Astrocyte (in vitro differentiated cells and primary cell): ENCODE results near the gene LRBA. TPM values are rescaled to one million over a fixed set of nuclear protein-coding genes. Genes with fewer than 3 reads are reported as not detected.

Source experiments
- DNase-seq: peaks from one replicate; pipeline ENCODE4 v3.0.0-alpha.2; 2010; ENCODE audit warnings: low read depth
- FAIRE-seq: peaks from 2 replicates; lab custom pipeline; 2011; peaks lifted over from hg19 to GRCh38; lab: Jason Lieb, UNC
- H2AFZ ChIP-seq: 2 replicates; pipeline ENCODE4 v1.6.0; 2012; ENCODE audit warnings: low read depth, low read length, inconsistent platforms
- H3K27ac ChIP-seq: 2 replicates; pipeline ENCODE4 v1.5.1; 2011; ENCODE audit warnings: low read depth, low read length, inconsistent platforms
- H3K27me3 ChIP-seq: 2 replicates; pipeline ENCODE4 v1.6.0; 2011; ENCODE audit warnings: low read length, inconsistent platforms; ENCODE audit not compliant: insufficient read depth
- H3K36me3 ChIP-seq: 2 replicates; pipeline ENCODE4 v1.5.1; 2011; ENCODE audit warnings: low read length, inconsistent platforms; ENCODE audit not compliant: insufficient read depth
- H3K4me1 ChIP-seq: 2 replicates; pipeline ENCODE4 v1.5.1; 2011; ENCODE audit warnings: low read length, inconsistent platforms; ENCODE audit not compliant: insufficient read depth
- H3K4me2 ChIP-seq: 2 replicates; pipeline ENCODE4 v1.6.0; 2012; ENCODE audit warnings: low read length, inconsistent platforms
- H3K4me3 ChIP-seq: 2 replicates; pipeline ENCODE4 v1.5.1; 2011; ENCODE audit warnings: low read depth, mild to moderate bottlenecking, low read length, inconsistent platforms; ENCODE audit not compliant: insufficient read depth
- H3K79me2 ChIP-seq: 2 replicates; pipeline ENCODE4 v1.6.0; 2012; ENCODE audit warnings: mild to moderate bottlenecking, low read length, inconsistent platforms; ENCODE audit not compliant: insufficient read depth
- H3K9ac ChIP-seq: 2 replicates; pipeline ENCODE4 v1.6.0; 2012; ENCODE audit warnings: mild to moderate bottlenecking, low read length, inconsistent platforms
- H3K9me3 ChIP-seq: 2 replicates; pipeline ENCODE4 v1.5.1; 2012; ENCODE audit warnings: low read depth, mild to moderate bottlenecking, low read length, inconsistent platforms; ENCODE audit not compliant: insufficient read depth
- H4K20me1 ChIP-seq: 2 replicates; pipeline ENCODE4 v1.6.0; 2012; ENCODE audit warnings: low read length, inconsistent platforms; ENCODE audit not compliant: insufficient read depth
- H3K27ac Mint-ChIP-seq: one replicate; pipeline ENCODE4 v1.8.0; 2021; ENCODE audit warnings: mild to moderate bottlenecking, mixed read lengths; ENCODE audit not compliant: unreplicated experiment
- H3K27me3 Mint-ChIP-seq: one replicate; pipeline ENCODE4 v1.8.0; 2021; ENCODE audit warnings: low read depth, mixed read lengths; ENCODE audit not compliant: unreplicated experiment
- H3K36me3 Mint-ChIP-seq: one replicate; pipeline ENCODE4 v1.8.0; 2021; ENCODE audit warnings: low read depth, mixed read lengths; ENCODE audit not compliant: unreplicated experiment
- H3K4me1 Mint-ChIP-seq: one replicate; pipeline ENCODE4 v1.8.0; 2021; ENCODE audit warnings: low read depth, mixed read lengths; ENCODE audit not compliant: unreplicated experiment
- H3K4me3 Mint-ChIP-seq: one replicate; pipeline ENCODE4 v1.8.0; 2021; ENCODE audit warnings: mild to moderate bottlenecking, moderate library complexity, mixed read lengths; ENCODE audit not compliant: unreplicated experiment
- H3K9me3 Mint-ChIP-seq: one replicate; pipeline ENCODE4 v1.8.0; 2021; ENCODE audit warnings: mild to moderate bottlenecking, mixed read lengths; ENCODE audit not compliant: unreplicated experiment
- EZH2 ChIP-seq: IDR thresholded peaks from 2 replicates; pipeline ENCODE4 v1.6.1; 2012; ENCODE audit warnings: mild to moderate bottlenecking, low read length, inconsistent platforms; ENCODE audit not compliant: insufficient read depth
- total RNA-seq: library from RNA; stranded (reverse); gene quantifications from 2 replicates; pipeline ENCODE4 v1.2.1, GENCODE V29; 2021
- TF ChIP-seq, protein P1 (sequence below): IDR thresholded peaks from 2 replicates; pipeline ENCODE4 v1.5.1; 2011; ENCODE audit warnings: low read depth, mild to moderate bottlenecking, inconsistent platforms, low read length, moderate library complexity; ENCODE audit not compliant: insufficient read depth

The LRBA gene
- total RNA-seq, 1 donor from 2014 or later = 25.3 TPM

DNA sequence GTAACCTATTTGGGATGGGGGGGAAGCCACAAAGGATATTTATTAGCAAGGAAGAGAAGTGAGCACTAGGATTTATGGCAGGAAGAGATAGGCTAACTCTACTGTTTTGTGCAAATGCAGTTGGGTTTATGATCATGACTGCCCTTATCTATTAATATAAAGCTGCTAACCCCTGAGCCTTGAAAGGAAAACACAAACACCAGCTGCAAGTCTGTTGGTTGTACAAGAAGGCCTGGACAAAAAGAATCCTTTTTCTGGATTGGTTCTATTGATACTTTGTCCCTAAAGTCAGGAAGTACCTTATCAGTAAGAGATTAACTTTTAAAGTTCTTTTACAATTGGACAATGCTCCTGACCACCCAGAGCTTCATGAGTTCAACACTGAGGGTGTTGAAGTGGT, 188.8 kb downstream of the LRBA start:
- H3K4me3 ChIP-seq = no peak overlapping the region
- H3K4me1 ChIP-seq = no peaks in the 10 kb centered on the region
- no peaks in the 10 kb centered on the region for H3K27me3 ChIP-seq
- no peaks in the 10 kb centered on the region for H4K20me1 ChIP-seq
- H3K9me3 ChIP-seq = no peaks in the 10 kb centered on the region
- DNase-seq = no peak
- H3K4me2 ChIP-seq = no peak overlapping the region
- no peaks in the 10 kb centered on the region for H3K79me2 ChIP-seq
- peaks cover 5% of the 10 kb centered on the region for H3K36me3 Mint-ChIP-seq
- TF ChIP-seq, protein P1, sequence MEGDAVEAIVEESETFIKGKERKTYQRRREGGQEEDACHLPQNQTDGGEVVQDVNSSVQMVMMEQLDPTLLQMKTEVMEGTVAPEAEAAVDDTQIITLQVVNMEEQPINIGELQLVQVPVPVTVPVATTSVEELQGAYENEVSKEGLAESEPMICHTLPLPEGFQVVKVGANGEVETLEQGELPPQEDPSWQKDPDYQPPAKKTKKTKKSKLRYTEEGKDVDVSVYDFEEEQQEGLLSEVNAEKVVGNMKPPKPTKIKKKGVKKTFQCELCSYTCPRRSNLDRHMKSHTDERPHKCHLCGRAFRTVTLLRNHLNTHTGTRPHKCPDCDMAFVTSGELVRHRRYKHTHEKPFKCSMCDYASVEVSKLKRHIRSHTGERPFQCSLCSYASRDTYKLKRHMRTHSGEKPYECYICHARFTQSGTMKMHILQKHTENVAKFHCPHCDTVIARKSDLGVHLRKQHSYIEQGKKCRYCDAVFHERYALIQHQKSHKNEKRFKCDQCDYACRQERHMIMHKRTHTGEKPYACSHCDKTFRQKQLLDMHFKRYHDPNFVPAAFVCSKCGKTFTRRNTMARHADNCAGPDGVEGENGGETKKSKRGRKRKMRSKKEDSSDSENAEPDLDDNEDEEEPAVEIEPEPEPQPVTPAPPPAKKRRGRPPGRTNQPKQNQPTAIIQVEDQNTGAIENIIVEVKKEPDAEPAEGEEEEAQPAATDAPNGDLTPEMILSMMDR = no peak
- no peak for TF ChIP-seq EZH2
- H3K4me1 Mint-ChIP-seq = peaks cover 9% of the 10 kb centered on the region
- H3K27ac ChIP-seq = no peak overlapping the region
- no peak overlapping the region for H3K9ac ChIP-seq
- peaks cover 4% of the 10 kb centered on the region for H3K36me3 ChIP-seq
- H3K27ac Mint-ChIP-seq = no peak overlapping the region
- H2AFZ ChIP-seq = no peak overlapping the region
- H3K27me3 Mint-ChIP-seq = no peaks in the 10 kb centered on the region
- FAIRE-seq = no peak
- H3K9me3 Mint-ChIP-seq = peaks cover 2% of the 10 kb centered on the region
- no peak overlapping the region for H3K4me3 Mint-ChIP-seq

DNA sequence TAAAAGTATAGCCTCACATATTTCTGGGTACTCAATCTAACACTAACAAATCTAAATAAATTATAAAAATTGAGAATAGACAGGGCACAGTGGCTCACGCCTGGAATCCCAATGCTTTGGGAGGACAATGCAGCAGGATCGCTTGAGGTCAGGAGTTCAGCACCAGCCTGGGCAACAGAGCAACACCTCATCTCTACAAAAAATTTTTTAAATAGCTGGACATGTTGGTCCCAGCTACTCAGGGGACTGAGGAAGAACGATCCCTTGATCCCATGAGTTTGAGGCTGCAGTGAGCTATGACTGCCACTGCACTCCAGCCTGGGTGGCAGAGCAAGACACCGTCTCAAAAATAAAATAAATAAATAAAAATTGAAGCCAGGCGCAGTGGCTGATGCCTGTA, 192.7 kb downstream of the LRBA start:
- no peak overlapping the region for H3K4me3 Mint-ChIP-seq
- H3K4me1 Mint-ChIP-seq = peaks cover 9% of the 10 kb centered on the region
- Histone ChIP-seq H3K4me3 (no peak overlapping the region), H3K4me2 (no peak overlapping the region), H2AFZ (no peak overlapping the region), H3K79me2 (no peaks in the 10 kb centered on the region), H3K9me3 (no peaks in the 10 kb centered on the region), H3K27me3 (no peaks in the 10 kb centered on the region), H3K4me1 (no peaks in the 10 kb centered on the region), H3K9ac (no peak overlapping the region), H4K20me1 (no peaks in the 10 kb centered on the region), H3K27ac (no peak overlapping the region), H3K36me3 (no peaks in the 10 kb centered on the region)
- TF ChIP-seq EZH2 = no peak
- TF ChIP-seq, protein P1 = no peak
- no peaks in the 10 kb centered on the region for H3K27me3 Mint-ChIP-seq
- FAIRE-seq (no peak), DNase-seq (no peak)
- no peaks in the 10 kb centered on the region for H3K36me3 Mint-ChIP-seq
- no peak overlapping the region for H3K27ac Mint-ChIP-seq
- no peaks in the 10 kb centered on the region for H3K9me3 Mint-ChIP-seq

DNA sequence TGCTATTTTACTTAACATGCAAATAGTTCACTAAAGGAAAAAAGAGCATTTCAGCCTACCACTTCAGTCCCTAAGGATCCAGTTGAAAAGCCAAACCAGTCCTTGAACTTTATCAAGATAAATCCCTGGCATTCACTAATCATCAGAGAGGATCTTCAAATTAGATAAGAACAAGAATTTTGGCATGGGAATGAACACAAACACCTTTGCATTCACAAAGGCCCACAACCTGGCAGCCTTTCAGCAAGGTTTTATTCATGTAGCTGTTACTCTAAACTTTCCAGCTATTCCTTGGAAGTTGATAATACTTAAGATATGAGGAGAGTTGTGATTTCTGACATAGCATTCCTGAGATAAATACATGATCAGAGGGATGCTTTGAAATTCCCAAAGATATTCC, 193.4 kb downstream of the LRBA start:
- FAIRE-seq = no peak
- no peaks in the 10 kb centered on the region for H3K36me3 ChIP-seq
- H2AFZ ChIP-seq = no peak overlapping the region
- no peaks in the 10 kb centered on the region for H3K79me2 ChIP-seq
- Mint-ChIP-seq H3K27ac (no peak overlapping the region), H3K9me3 (no peaks in the 10 kb centered on the region), H3K27me3 (no peaks in the 10 kb centered on the region), H3K4me3 (no peak overlapping the region), H3K4me1 (peaks cover 9% of the 10 kb centered on the region), H3K36me3 (no peaks in the 10 kb centered on the region)
- H3K4me2 ChIP-seq = no peak overlapping the region
- H3K9ac ChIP-seq = no peak overlapping the region
- peak; percentile 13 for DNase-seq
- H4K20me1 ChIP-seq = no peaks in the 10 kb centered on the region
- no peak overlapping the region for H3K27ac ChIP-seq
- TF ChIP-seq, protein P1 = no peak
- TF ChIP-seq EZH2 = no peak
- no peaks in the 10 kb centered on the region for H3K27me3 ChIP-seq
- H3K4me3 ChIP-seq = no peak overlapping the region
- no peaks in the 10 kb centered on the region for H3K4me1 ChIP-seq
- H3K9me3 ChIP-seq = no peaks in the 10 kb centered on the region
